Measurements from ENCODE around the gene ELMO2.

Gene ELMO2

DNA sequence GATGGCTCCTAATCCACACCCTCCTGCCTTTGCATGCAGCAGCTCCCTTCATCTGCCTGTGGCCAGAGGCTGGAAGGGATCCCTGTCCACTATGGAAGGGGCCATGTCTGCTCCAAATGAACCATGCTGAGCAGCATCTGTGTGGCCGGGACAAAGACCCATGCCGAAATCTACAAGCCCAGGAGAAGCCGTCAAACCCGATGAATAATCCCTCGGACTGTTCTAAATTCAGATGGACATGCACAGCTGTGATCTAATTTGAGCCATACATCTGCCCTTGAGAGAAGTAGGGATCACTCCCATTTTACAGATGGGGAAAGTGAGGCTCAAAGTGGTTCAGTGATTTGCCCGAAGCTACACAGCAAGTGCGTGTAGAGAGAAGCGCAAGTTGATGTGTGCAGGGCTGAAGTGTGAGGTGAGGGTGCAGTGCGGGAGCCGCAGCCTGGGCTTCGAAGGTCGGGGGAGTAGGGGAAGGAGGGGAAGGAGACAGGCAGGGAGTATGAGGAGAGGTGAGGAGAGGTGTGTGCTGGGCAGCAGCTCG, 75.5 kb downstream of the ELMO2 start:
- DNase-seq = no peak

DNA sequence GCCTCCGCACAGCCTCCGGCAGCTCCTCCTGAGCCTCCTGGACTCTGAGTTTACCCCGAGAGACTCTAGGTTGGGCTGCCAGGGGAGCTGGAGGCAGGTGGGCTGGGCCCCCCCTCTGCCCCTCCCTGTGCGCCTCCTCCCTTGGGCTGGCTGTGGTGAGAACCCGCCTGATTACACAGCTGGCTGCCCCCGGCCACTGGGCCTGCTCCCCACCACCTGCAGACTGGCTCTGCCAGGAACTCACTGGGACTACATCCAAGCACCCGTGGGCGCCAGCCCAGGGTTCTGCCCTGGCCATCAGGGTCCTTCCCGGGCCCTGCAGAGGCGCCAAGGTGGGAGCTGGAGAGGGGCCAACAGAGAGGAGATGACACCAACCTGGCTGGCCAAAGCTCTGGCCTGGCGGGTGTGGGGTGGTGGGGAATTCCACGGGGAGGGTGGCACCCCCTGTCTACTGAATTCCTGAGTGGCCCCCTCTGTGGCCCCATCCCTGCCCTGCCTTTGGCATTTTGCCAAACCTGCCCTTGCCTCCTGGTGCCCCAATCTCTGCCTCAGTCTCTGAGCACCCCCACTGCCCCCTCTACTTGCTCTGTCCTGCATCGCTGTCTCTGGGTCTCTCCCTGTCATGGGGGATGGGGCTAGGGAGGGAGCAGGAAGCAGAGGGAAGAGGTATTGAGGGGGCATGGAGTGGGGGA, 76.2 kb downstream of the ELMO2 start:
- no peak for DNase-seq

DNA sequence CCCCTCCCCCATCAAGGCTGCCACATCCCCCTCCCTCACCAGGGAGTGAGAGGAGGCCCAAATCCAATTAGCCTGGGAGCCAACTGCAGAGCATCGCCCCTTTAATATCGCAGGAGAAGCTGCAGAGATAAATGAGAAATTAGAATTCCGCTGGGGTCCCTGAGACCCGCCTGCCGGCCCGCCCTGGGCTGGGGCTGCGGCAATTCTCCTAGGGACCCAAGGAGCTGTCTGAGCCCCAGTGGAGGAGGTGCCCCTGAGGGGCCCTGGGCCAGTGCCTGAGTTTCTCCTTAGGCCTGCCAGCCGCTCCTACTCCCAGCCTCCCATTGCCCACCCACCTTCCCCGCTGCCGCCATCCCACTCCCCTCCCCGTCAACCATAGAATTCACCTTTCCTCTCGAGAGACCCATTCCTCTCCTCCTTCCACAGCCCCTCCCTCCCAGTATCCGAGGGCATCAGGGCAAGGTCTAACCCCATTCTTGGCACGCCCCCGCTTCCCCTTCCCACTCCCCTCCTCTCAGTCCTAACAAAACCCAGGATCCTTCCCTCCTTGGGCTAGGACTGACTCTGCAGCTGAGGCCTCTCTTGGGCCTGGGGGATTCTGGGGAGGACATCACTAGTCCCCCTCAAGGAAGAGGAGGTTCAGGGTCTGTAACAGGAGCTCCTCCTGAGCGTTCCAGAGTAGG, 78.1 kb downstream of the ELMO2 start:
- DNase-seq = no peak

DNA sequence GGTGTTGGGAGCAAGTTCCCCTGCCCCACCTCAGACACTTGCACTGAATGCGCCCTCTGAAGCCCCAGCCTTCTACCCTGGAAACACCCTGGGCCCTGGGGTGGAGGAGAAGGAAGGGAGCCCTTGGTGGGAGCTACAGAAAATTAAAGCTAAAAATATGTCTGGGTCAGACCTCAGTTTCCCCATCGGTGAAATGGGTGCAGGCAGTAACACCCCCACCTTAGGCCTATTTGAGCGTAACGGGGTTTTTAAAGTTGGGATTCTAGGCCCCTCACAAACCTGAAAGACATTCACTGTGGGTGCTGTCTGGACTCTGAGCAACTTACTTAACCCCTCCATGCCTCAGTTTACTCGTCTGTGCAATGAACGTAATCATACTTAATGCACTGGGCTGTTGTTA, 78.9 kb downstream of the ELMO2 start:
- DNase-seq = no peak

DNA sequence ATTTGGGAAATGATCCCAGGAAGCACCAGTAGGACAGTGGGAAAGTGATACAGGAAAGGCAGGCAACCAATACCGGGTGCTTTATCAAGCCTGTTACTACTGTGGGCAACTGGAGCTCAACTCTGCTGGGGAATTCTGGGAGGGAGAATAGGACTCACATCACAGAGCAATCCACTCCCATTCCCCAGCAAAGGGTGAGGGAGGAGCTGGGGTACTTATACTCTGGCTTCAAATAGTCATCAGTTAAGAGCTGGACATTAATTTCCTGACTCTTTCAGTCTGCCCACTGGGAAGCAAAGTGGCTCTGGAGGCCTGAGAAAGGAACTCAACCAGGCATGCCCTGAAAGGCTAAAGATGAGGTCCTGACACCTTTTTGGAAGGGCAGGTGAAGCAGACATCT, 80.6 kb downstream of the ELMO2 start:
- no peak for DNase-seq

DNA sequence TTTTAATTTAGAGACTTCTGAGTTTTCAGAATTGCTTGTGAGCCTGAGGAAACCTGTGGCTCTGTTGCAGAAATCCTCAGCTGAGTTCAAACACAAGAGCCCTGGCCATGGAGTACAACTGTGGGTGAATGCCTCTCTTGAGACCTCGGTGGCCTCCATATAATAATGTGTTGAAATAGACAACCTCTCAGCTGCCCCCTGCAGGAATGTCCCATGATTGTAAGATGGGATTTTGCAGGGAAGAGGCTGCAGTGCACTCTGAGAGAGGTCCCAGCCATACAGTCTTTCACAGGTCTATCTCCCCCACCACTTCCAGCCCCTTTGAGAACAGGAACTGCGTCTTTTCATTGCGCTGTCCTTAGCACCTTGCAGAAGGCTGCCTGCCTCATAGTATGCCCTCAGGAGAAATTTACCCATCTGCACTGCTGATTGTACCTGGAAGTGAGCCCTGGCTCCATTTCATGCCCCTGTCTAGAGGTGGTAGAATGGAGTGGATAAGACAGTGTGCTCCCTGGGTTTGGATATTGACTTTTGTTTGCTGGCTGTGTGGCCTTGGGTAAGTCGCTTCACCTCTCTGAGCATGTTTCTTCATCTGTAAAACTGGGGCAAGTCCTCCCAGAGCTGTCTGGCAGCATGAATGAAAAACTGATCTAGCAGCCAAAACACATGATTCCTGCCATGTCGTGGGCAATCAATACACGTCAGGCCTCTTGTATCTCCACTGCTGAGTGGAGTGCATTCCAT, 81.3 kb downstream of the ELMO2 start:
- DNase-seq = no peak

DNA sequence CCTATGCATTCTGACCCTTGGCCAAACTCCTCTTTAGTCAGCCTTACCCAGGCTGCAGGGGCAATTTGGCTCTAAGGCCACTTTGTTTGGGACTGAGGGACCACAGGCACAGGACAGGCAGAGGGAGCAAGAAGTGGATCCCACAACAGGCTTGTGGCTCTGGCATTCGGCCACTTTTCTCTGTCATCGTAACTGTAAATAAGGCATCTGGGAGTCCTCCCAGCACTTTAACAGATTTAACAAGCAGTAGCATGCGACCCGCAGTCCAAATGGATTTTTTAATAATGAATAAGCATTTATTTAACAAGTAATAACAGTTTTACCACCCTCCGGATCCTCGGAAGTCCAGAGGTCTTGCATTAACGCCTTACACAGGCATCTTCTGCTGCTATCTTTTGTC, 82.0 kb downstream of the ELMO2 start:
- DNase-seq = no peak

DNA sequence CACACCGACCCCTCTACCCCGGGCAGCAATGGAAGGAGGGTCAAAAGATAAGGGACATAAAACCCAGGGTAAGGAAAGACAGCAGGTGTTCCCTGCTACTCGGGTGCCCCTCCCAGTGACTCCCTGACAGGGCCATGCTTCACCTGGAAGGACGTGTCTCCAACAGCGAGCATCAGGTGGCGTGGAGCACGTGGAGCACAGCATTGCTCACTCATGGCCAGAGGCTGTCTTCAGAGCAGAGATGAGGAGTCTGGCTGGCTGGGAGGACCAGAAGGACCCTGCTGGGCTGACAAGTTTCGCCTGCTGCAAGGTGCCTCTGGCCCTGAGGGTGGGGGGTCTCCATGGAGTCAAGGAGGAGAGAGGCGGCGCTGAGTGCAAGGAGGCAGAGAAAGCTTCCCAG, 82.9 kb downstream of the ELMO2 start:
- no peak for DNase-seq

DNA sequence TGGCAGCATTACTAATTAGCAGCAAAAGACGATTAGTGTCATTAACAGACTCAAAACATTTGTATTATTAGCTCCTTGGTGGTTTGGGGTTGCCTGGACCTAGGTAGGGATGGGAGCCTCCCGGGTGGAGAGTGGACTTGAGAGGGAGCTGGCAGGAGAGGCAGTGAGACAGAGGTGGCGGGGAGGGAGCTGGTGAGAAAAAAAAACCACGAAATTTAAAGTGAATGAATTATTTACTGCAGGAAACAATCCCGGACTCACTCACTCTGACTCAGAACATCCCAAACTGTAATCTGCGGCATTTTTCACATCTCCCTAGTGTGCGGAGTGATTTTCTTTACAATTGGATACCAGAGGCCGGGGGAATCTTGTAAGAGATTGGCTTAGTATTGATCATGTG, 83.8 kb downstream of the ELMO2 start:
- DNase-seq = no peak

DNA sequence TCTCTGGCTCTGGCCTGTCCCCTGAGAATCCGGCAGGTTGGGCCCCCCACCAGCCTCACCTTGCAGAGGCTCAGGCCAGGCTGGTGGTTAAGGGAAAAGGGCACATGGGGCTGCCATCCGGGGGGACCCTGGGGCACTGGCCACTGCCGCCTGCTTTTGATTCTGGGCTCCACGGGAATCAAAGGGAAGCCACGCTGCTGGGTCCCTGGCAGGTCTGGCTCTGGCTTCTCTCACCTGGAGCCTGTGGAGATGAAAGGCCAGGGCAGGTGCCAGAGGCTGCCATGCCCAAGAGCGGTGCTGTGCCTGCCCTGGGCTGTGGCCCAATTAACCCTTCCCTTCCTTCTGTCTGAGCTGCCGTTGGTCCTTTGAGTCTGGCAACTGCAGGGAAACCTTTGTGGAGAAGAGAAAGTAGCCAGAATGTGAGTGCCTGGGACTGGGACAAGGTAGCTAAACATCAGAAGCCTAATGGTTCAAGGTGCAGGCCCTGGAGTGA, 88.7 kb downstream of the ELMO2 start:
- no peak for DNase-seq

DNA sequence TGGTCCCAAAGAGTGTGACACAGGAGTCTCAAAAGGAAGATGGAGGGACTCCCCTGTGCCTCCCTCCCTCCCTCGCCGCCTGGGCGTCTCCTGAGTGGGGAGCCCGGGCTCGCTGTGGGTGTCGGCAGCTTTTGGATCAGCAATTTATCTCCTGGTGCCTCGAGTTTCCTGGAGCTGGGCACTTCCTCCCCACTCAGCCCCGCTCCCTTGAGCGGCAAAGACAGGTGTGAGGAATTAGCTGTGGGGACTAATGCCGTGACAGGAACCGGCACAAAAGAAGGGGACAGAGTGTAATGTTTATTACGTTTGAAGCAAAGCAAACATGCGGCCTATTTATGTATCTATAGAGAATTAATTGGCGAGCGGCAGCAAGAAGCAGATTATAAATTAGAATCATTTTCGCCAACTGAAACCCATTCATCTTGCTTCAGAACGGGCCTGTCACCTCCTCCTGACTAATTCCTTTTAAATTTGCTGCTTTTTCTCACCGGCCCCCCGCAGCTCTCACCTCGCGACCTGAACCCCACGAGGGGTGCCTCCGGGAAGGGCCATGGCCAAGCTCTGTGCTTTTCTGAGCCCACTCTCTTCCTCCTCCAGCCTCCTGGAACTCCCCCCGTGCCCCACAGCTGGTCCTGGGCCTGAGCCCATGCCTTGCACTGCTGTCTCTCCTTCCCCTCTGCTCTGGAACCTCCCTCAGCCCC, 89.3 kb downstream of the ELMO2 start:
- DNase-seq = no peak
